Neural crest cell (in vitro differentiated cells): ENCODE measurements around the gene LCOR. TPM values are rescaled to one million over a fixed set of nuclear protein-coding genes. Genes with fewer than 3 reads are reported as not detected.

Source experiments
- DNase-seq: peaks from one replicate; pipeline ENCODE4 v3.0.0; 2021; ENCODE audit warnings: low read depth, mixed read lengths, low spot score
- H3K27ac Mint-ChIP-seq: one replicate; pipeline ENCODE4 v1.8.0; 2021; ENCODE audit warnings: mild to moderate bottlenecking, mixed read lengths; ENCODE audit not compliant: unreplicated experiment
- H3K27me3 Mint-ChIP-seq: 2 replicates; pipeline ENCODE4 v1.8.0; 2021; ENCODE audit warnings: low read depth, mild to moderate bottlenecking, mixed read lengths
- H3K36me3 Mint-ChIP-seq: 2 replicates; pipeline ENCODE4 v1.8.0; 2021; ENCODE audit warnings: low read depth, mild to moderate bottlenecking, mixed read lengths
- H3K4me1 Mint-ChIP-seq: 2 replicates; pipeline ENCODE4 v1.8.0; 2021; ENCODE audit warnings: mixed read lengths
- H3K4me3 Mint-ChIP-seq: one replicate; pipeline ENCODE4 v1.8.0; 2021; ENCODE audit warnings: mild to moderate bottlenecking, mixed read lengths
- H3K9me3 Mint-ChIP-seq: 2 replicates; pipeline ENCODE4 v1.8.0; 2021; ENCODE audit warnings: mixed read lengths
- microRNA-seq: library from miRNA; unstranded; fragments of <30 nt; microRNA quantifications from one replicate; pipeline ENCODE4, GENCODE V29; 2020
- total RNA-seq: library from RNA; stranded (reverse); gene quantifications from 2 replicates; pipeline ENCODE4 v1.2.1, GENCODE V29; 2021
- TF ChIP-seq, protein P1 (sequence below): fragments of 200-600 bp; sonication (generic); conservative IDR thresholded peaks from 2 replicates; pipeline ENCODE4 v1.5.0; 2021; ENCODE audit warnings: antibody characterized with exemption, mild to moderate bottlenecking

Gene LCOR
- total RNA-seq, 1 donor from 2014 or later, result 54.4 TPM

DNA sequence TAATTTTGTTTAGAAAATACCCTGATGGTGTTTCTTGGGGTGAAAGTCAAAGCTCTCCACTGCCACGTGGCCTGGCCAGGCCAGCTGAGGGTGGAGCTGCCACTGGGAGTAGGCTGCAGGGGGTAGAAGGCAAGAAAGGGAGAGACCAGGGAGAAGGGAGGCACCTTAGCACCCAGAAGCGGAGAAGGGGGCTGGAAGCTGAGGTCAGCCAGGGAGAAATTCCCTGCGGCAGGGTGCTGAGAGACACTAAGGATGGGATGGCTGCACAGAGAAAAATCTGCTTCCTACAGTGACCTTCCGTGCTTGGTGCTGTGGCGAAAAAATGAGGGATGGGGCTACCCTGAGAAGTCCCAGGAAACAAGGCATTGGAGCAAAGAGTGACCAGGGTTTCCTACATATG lies 210.0 kb downstream of the LCOR start:
- no peak overlapping the region for H3K27ac Mint-ChIP-seq

DNA sequence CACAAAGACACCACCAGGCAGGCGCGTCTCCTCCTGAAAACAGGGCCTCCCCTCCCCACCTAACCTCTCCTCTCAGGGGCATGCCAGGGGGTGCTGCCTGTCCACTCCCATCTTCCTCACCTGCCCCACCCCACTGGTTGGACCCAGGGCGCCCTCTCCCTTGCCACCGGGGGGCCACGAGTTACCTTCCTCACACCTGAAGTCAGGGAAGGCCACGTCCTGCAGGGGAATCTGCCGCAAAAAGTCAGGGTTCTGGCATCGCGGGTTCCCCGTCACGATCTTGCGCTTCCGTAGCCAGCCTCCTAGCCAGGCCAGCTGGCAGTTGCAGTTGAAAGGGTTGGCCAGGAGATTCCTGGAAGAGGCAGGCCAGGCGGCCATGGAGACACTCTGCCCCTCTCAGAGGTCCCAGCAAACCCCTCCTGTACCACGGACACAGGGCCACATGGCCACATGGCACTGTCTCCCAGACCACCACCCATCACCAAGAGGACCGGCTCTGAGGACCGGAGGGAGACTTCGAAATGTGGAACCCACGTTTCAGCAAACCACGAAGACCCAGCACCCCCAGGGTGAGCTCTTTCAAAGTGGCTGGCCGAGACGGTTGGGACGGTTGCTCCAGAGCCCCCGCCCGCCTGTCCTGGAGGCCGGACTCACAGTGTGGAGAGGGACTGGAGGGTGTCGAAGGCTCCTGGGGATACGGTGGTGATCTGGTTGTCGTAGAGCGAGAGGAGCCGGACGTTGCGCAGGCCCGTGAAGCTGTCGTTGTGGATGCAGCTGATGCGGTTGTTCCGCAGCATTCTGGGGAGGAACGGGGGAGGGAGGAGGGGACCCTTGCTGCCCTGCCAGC lies 210.8 kb downstream of the LCOR start:
- peaks cover 8% of the 10 kb centered on the region for H3K4me1 Mint-ChIP-seq
- H3K36me3 Mint-ChIP-seq, result no peaks in the 10 kb centered on the region
- H3K9me3 Mint-ChIP-seq, result no peaks in the 10 kb centered on the region
- H3K27me3 Mint-ChIP-seq, result no peaks in the 10 kb centered on the region
- H3K4me3 Mint-ChIP-seq, result no peak overlapping the region
- TF ChIP-seq, protein P1, sequence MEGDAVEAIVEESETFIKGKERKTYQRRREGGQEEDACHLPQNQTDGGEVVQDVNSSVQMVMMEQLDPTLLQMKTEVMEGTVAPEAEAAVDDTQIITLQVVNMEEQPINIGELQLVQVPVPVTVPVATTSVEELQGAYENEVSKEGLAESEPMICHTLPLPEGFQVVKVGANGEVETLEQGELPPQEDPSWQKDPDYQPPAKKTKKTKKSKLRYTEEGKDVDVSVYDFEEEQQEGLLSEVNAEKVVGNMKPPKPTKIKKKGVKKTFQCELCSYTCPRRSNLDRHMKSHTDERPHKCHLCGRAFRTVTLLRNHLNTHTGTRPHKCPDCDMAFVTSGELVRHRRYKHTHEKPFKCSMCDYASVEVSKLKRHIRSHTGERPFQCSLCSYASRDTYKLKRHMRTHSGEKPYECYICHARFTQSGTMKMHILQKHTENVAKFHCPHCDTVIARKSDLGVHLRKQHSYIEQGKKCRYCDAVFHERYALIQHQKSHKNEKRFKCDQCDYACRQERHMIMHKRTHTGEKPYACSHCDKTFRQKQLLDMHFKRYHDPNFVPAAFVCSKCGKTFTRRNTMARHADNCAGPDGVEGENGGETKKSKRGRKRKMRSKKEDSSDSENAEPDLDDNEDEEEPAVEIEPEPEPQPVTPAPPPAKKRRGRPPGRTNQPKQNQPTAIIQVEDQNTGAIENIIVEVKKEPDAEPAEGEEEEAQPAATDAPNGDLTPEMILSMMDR, result no peak
- H3K27ac Mint-ChIP-seq, result no peak overlapping the region
- no peak for DNase-seq

More for the DNA sequence above, 210.0 kb downstream of the LCOR start:
- Mint-ChIP-seq H3K27me3 (no peaks in the 10 kb centered on the region), H3K9me3 (no peaks in the 10 kb centered on the region), H3K36me3 (no peaks in the 10 kb centered on the region), H3K4me1 (peaks cover 14% of the 10 kb centered on the region), H3K4me3 (no peak overlapping the region)
- no peak for DNase-seq
- TF ChIP-seq, protein P1, result no peak

DNA sequence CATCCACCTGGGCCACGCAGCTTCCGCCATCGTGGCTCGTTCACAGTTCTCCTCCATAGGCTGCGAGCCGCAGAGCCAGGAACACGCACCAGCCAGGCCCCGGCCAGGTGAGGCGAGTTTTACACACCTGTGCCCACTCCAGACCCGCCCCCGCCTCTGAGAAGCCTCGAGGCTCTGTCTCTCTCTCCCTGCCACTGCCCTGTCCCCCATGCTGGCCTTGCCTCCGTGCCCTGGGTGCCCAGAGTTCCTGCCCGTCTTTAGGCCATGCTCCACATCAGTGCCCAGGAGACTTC lies 211.4 kb downstream of the LCOR start:
- no peak overlapping the region for H3K4me3 Mint-ChIP-seq
- H3K9me3 Mint-ChIP-seq, result no peaks in the 10 kb centered on the region
- H3K27me3 Mint-ChIP-seq, result no peaks in the 10 kb centered on the region
- H3K36me3 Mint-ChIP-seq, result no peaks in the 10 kb centered on the region
- no peak for DNase-seq
- TF ChIP-seq, protein P1, result no peak
- peak overlapping the region; percentile 83 for H3K27ac Mint-ChIP-seq
- H3K4me1 Mint-ChIP-seq, result peaks cover 8% of the 10 kb centered on the region

Small RNA genes lying within 50 kb of the gene (microRNA-seq; reads per million reads assigned to microRNA genes)
- not detected for gene MIR607

Other genes starting within 250 kb of the LCOR start
- gene TM9SF3, start 245.3 kb upstream of the LCOR start, total RNA-seq, result 106 and 110 TPM in 2 replicates
- gene PIK3AP1, start 111.8 kb upstream of the LCOR start, total RNA-seq, result 0.73 and 1.3 TPM in 2 replicates